Measurements from ENCODE around the gene POLE3.
"Not testable (repeated sequence)": the region's sequence is repeated elsewhere in the genome, so short reads cannot be mapped to it uniquely, and the experiment has no call there.

POLE3 gene

GRCh38 chr9:113409883-113410206, 630 bp downstream of the POLE3 start:
- H3K27me3 ChIP-seq (ENCODE audit: insufficient read depth, low read depth, severe bottlenecking): no peaks in the 10 kb centered on the region
- H3K36me3 ChIP-seq: peaks cover 39% of the 10 kb centered on the region
- H3K4me3 ChIP-seq (ENCODE audit: low read depth, low read length): peak overlapping the region; percentile 82
- no peak for TF ChIP-seq CTCF (IDR thresholded peaks at IDR 0.05; ENCODE audit: low read depth, low read length)
- no peaks in the 10 kb centered on the region for H3K9me3 ChIP-seq (ENCODE audit: severe bottlenecking)
- H3K27ac ChIP-seq: peak overlapping the region; percentile 99
- no peak for DNase-seq

DNA sequence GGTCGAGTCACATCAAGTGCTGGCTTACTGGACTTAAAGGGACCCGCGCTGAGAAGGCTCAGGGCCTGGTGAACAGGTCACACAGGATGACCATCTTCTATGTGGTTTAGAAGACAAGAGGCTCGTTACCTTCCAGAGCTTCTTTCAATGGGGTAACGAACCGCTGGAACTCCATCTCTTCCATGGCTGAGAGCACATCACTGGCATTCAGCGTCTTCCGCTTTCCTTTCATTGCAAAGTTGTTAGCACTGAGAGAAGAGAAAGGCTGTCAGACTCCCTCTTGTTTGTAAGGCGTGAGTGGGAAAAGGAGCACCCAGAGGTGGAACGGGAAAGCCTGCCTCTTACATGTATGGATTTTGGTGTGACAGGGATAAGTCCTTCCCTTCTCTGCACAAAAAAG, 994 bp downstream of the POLE3 start:
- Histone ChIP-seq H3K4me3 (ENCODE audit: low read depth, low read length) (peak overlapping the region; percentile 82), H3K36me3 (peaks cover 39% of the 10 kb centered on the region), H3K27ac (peak overlapping the region; percentile 99), H3K27me3 (ENCODE audit: insufficient read depth, low read depth, severe bottlenecking) (no peaks in the 10 kb centered on the region), H3K9me3 (ENCODE audit: severe bottlenecking) (no peaks in the 10 kb centered on the region)
- no peak for TF ChIP-seq CTCF (IDR thresholded peaks at IDR 0.05; ENCODE audit: low read depth, low read length)
- no peak for DNase-seq

DNA sequence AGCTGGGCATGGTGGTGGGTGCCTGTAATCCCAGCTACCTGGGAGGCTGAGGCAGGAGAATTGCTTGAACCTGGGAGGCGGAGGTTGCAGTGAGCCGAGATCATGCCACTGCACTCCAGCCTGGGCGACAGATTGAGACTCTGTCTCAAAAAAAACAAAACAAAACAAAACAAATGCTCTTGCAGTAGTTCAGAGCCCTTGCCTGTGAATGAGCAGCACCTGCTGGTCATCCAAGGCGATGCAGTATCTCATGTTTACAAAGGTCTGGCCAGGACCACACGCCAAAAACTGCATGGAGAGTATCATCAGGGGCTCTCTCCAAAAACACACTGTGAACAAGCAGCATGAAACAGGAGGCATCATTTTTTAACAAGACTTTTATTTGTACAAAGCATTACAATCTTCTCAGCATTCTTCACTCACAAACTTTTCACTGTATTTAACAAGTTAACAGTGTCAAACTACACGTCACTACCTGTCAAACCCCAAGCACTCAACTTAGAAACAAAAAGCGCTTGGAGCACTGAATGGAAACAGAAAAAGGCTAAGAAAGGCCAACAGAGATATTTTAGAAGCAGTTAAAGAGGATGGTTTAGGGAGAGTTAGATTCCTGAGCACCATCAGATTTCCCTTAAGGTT, 3.5 kb downstream of the POLE3 start:
- Histone ChIP-seq H3K27ac (peak overlapping the region; percentile 39), H3K36me3 (peaks cover 39% of the 10 kb centered on the region)
- not testable (repeated sequence) for H3K27me3 ChIP-seq (ENCODE audit: insufficient read depth, low read depth, severe bottlenecking); H3K9me3 ChIP-seq (ENCODE audit: severe bottlenecking); H3K4me3 ChIP-seq (ENCODE audit: low read depth, low read length)
- DNase-seq: peak; percentile 82
- TF ChIP-seq CTCF (IDR thresholded peaks at IDR 0.05; ENCODE audit: low read depth, low read length): peak; percentile 94

GRCh38 chr9:113406353-113406752, 4.1 kb downstream of the POLE3 start:
- H3K9me3 ChIP-seq (ENCODE audit: severe bottlenecking); H3K4me3 ChIP-seq (ENCODE audit: low read depth, low read length); H3K27me3 ChIP-seq (ENCODE audit: insufficient read depth, low read depth, severe bottlenecking); DNase-seq: not testable (repeated sequence)
- Histone ChIP-seq H3K36me3 (peaks cover 39% of the 10 kb centered on the region), H3K27ac (peak overlapping the region; percentile 36)

GRCh38 chr9:113403646-113404045, 6.8 kb downstream of the POLE3 start:
- H3K9me3 ChIP-seq (ENCODE audit: severe bottlenecking): no peaks in the 10 kb centered on the region
- H3K27me3 ChIP-seq (ENCODE audit: insufficient read depth, low read depth, severe bottlenecking): no peaks in the 10 kb centered on the region
- H3K36me3 ChIP-seq: peaks cover 25% of the 10 kb centered on the region
- no peak overlapping the region for H3K4me3 ChIP-seq (ENCODE audit: low read depth, low read length)
- DNase-seq: no peak
- TF ChIP-seq CTCF (IDR thresholded peaks at IDR 0.05; ENCODE audit: low read depth, low read length): no peak
- H3K27ac ChIP-seq: no peak overlapping the region

- peak; percentile 100 for DNase-seq
- peak; percentile 98 for TF ChIP-seq CTCF (IDR thresholded peaks at IDR 0.05; ENCODE audit: low read depth, low read length)
- Histone ChIP-seq H3K27ac (peak within 1 kb of the TSS; percentile 40), H3K36me3 (peaks cover 7% of the 10 kb centered on the region), H3K4me3 (ENCODE audit: low read depth, low read length) (peak within 1 kb of the TSS; percentile 92), H3K27me3 (ENCODE audit: insufficient read depth, low read depth, severe bottlenecking) (no peaks in the 10 kb centered on the region), H3K9me3 (ENCODE audit: severe bottlenecking) (no peaks in the 10 kb centered on the region)
These were observed 9.3 kb downstream of the POLE3 start, which contains the start of gene ALAD for GRCh38 chr9:113401027-113401792. Gene ALAD (minus strand): TSS chr9:113401284. CDS start chr9:113393559, 7,725 bp downstream.
